CD4-positive, alpha-beta T cell treated with Interleukin-17A for 4 hours (primary cell): ENCODE results near the gene TGFBR3L.

Source experiments
- DNase-seq: peaks from one replicate; pipeline ENCODE4 v3.0.0-alpha.2; 2020; ENCODE audit warnings: mixed read lengths

Gene TGFBR3L

DNA sequence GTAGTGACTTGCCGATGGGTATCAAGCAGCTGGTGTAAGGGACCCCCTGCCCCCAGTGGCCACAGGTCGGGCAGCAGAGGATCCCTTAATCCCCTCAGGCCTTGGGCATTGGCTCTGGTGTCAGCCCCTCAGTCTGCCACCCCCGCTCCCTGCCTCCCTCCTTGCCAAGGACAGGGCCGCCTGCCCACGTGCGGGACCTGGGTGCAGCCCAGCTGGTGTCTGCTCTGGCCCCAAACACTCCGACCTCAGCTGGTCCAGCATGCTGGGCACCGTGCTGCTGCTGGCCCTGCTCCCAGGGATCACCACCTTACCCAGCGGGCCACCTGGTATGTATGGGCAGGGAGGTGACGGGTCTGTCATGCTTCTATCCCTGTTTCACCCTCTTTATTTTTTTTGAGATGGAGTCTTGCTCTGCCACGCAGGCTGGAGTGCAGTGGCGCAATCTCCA is at the start of gene TGFBR3L:
TSS of gene TGFBR3L (plus strand) at position 233 of the 448 bp plus-strand sequence.
- no peak for DNase-seq

DNA sequence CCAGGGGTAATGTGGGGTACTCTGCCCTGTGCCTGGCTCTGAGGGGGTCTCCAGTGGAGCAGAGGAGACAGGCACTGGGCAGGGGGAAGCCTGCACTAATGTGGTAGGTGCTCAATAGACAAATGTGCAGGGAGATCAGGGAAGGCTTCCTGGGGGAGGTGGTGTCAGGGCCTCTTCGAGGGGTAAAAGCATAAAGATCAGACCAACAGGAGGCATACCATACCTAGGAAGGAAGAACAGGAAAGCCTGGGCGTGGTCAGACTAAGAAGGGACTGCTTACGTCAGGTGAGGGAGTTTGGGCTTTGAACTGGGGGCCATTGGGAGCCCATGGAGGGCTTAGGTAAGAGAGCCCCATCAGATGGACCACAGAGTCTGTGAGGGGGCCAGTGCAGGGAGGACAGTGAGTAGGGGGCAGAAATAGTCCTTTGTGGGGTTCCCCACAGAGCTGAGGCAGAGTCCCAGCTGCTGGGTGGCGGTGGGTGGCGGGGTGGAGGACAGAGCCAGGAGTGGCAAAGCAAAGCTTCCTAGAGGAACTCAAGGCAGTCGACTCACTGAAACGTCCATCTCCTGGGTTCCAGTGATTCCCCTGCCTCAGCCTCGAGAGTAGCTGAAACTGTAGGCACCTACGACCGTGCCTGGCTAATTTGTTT is 49.2 kb upstream of the TGFBR3L start:
- peak; percentile 24 for DNase-seq

DNA sequence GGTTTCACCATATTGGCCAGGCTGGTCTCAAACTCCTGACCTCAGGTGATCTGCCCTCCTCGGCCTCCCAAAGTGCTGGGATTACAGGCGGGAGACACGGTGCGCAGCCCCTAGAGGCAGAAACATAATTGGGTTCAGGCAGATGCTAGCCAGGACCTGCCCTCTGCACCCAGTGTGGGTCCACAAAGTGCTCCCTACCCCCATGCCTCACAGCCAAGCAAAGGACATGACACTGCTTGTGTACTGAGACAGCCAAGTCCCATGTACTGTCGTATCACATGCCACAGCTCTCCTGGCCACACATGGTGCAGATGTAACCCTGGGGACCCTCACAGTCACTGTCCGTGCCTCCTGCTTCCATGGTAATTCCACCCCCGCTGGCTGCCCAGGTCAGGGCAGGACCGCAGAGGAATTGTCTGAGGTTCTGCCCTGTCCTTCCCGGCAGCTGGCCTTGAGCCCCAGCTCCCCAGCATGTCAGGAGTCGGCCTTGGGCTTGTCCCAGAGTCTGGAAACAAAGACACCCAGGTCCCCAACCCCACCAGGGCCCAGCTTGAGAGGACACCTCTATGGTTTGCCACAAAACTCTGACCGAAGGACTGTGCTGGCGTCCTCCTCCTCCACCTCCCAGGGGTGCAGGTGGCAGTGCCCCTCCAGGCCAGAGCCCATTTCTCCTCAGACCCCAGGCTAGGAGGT is 48.1 kb upstream of the TGFBR3L start:
- no peak for DNase-seq

DNA sequence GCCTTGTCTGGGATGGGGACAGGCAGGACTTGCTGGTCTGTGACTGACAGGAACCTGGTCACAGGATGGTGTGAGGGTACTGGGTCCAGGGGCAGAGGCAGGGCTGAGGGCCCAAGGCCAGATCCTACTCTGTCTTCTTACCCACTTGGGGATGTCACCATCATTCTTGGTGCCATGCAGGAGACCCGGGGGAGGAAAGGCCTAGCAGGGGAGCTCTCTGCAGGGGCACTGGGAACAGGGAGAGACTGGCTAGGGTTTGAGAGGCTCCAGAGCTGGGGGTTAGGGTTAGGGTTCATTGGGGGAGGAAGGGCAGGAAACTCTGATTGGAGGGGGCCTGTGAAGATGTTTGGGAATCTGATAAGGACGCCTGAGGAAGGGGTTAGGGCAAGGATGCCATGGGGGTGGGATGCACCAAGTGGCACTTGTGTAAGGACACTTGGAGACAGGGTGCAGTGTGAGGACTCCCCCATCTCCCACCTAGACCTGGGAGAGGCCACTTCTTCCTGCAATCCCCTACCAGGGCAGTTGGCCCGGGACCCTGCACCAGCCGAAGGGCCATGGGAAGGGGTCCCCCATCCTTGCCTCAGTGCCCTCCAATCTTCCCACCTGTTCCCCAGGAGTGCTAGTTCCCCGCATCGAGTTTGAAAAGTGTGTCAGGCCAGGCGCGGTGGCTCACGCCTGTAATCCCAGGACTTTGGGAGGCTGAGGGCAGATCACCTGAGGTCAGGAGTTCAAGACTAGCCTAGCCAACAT is 47.4 kb upstream of the TGFBR3L start:
- no peak for DNase-seq

DNA sequence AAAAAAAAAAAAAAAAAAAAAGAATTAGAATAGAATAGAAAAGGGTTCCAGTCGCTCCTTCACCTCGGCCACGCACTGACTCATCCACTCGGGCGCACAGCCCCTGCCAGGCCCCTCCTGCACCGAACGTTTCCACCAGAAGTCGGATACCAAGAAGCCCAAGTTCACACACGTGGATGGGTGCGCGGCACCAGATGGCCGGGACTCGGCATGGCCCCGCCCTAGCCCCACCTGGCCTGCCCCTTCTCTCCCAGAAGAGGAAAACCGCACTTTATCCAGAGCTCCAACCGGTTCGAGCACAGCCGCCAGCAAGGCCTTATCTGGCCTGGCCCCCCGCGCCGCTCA is 46.3 kb upstream of the TGFBR3L start:
- peak; percentile 46 for DNase-seq

DNA sequence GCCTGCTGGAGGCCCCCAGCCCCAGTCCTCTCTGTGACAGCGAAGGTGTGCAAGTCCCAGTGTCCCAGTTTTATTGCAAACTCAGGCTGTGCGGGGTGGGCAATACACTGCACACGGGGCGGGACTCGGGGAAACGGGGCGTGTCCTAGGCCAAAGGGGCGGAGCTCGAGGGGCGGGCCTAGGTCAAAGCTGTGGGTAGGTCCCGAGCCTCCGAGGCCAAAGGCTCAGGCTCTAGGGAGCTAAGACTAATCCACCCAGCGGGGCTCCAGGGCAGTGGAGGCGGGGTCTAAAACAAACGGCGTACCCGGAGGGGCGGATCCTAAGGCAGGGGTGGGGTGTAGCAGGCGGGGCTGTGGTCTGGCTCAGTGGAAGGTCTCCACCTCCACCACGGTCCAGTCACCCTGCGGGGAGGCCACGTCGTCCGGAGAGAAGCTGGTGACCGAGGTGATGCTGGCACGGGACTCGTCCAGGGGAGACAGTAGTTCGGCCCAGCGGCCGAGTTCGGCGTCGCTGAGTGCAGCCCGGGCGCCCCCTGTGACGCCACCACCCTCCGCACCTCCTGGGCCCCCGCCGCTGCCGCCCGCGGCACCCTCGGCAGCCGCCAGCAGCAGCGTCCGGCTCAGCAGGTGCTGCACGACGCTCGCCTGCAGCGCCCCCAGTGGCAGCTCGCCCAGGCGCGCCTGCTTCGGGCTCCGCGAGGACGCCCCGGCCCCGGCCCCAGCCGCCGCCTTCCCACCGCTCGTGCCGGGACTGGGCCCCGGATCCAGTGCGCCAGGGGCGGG is 45.8 kb upstream of the TGFBR3L start:
- DNase-seq, result peak; percentile 90

DNA sequence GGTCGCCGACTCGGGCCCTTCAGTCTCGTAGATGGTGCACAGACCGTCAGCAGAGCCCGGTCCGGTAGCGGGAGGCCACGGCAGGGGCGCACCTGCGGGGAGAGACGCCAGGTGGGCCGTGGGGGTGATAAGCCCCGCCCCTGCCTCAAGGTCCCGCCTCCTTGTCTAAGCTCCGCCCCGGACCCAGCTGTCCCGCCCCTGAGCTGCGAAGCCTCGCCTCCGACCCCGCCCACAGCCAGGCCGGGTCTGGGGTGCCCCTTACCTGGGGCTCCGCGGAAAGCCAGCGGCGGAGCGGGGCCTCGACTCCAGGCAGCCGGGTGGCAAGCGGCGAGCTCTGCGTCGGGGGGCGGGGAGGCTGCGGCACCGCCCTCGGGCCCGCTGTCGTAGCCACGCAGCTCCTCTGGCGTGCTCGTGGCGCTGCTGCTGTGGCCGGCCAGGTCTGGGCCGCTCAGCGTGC is 45.1 kb upstream of the TGFBR3L start:
- DNase-seq, result peak; percentile 80

DNA sequence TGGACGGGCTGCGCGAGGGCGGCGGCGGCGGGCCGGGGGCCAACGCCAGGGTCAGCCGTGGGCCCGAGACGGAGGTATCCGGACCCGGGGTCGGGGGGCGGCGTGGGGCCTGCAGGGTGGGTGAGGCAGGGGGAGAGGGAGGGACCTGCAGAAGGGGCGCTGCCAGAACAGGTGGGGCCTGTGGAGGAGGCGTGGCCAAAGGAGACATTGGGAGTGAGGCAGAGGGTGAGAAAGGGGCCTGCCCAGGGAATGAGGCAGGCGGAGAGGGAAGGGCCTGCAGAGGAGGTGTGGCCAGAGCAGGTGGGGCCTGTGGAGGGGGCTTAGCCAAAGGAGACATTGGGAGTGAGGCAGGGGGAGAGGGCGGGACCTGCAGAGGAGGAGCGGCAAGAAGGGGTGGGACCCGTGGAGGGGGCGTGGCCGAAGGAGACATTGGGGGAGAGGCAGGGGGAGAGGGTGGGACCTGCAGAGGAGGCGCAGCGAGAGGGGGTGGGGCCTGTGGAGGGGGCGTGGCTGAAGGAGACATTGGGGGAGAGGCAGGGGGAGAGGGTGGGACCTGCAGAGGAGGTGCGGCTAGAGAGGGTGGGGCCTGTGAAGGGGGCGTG is 44.6 kb upstream of the TGFBR3L start:
- peak; percentile 72 for DNase-seq

DNA sequence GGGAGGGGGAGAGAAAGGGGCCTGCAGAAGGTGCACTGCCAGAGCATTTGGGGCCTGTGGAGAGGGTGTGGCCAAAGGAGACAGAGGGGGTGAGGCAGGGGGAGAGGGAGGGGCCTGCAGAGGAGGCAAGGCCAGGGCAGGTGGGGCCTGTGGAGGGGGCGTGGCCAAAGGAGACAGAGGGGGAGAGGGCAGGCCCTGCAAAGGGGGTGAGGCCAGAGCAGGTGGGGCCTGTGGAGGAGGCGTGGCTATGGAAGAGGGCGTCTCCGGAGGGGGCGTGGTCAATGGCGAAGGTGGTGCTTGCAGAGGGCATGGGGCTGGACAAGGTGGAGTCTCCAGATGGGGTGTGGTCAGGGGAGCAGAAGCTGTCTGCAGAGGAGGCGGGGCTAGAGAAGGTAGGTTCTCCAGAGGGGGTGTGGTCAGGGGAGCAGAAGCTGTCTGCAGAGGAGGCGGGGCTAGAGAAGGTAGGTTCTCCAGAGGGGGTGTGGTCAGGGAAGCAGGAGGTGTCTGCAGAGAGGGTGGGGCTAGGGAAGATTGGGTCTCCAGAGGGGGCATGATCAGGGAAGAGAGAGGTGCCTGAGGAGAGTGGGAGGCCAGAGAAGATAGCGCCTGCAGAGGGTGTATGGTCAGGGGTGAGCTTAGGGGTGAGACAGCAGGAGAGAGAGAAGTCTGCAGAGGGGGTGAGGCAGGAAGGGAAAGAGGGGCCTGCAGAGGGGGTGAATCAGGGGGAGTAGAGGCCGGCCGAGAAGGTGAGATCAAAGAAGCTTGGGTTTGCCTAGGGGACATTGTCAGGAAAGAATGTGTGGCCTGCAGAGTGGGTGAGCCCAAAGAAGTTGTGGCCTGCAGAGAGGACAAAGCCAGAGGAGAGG is 43.8 kb upstream of the TGFBR3L start:
- DNase-seq, result peak; percentile 39

DNA sequence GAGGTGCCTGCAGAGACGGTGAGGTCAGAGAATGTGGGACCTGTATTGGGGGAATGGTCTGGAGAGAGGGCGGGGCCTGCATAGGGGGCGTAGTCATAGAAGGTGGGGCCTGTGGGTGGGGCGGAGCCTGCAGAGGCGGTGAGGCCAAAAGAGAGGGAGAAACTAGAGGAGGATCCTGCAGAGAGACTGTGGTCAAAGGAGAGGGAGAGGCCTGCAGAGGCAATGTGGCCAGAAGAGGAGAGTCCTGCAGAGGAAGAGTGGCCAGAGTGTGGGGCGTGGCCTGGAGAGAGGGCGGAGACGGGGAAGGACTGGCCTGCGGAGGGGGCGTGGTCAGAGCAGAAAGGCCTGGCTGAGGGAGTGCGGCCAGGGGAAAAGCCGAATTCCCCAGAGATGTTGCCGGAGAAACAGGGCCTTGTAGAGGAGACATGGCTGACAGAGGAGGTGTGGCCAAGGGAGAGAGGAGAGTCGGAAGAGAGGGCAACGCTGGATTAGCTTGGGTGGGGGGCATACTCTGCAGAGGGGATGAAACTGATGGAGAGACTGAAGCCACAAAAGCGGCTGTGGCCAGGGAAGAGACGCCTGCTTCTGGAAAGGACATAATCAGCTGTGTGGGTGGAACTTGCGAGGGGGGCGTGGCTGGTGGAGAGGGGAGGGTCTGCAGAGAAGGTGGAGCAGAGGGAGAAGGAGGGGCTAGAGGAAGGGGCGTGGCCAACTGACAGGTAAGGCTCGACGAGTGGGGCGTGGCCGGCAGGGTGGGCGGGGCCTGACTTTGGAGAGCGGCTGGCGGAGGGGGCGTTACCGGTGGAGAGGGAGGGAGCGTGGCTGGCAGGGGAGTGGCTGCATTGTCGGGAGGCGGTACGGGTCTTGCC is 43.0 kb upstream of the TGFBR3L start:
- DNase-seq, result peak; percentile 78

DNA sequence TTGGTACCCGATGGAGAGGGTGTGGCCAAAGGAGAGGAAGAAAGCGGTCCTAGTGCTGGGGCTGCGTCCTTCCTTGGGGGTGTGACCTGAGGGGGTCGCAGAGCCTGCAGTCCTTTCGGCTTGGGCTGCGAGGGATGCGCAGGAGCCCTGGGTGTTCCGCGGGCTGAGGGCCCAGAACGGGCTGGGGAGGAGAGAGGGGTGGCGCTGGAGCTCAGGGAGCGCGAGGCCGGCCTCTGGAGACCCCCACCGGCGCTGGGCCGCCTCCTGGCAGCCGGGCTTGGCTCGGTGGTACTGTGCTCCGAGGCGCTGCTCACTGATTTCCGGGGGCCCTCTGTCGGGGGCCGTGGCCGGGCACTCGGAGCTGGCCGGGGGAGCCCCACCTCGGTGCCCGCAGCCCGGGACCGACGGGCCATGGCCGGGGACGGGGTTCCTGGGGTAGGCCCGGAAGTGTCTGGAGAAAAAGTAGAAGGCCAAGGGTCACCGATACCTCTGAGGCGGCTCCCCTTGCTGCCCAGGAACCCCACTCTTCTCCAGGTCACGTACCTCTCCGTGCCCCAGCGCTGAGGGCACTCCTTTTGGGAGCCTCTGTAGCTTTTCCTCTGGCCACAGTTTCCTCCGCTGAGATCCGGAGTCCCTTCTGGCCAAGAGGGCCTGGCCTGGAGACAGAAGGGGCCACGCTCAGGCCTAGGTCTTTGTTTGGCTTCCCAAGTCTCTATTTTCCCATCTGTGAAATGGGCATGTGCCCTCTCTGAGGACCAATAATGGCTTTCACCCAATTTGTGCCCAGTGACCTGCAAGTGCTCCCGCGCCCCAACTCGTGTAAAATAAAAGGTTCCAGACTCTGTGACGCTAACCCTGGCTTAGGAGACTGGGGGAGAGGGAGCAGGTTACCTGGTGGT is 42.1 kb upstream of the TGFBR3L start:
- DNase-seq, result no peak

DNA sequence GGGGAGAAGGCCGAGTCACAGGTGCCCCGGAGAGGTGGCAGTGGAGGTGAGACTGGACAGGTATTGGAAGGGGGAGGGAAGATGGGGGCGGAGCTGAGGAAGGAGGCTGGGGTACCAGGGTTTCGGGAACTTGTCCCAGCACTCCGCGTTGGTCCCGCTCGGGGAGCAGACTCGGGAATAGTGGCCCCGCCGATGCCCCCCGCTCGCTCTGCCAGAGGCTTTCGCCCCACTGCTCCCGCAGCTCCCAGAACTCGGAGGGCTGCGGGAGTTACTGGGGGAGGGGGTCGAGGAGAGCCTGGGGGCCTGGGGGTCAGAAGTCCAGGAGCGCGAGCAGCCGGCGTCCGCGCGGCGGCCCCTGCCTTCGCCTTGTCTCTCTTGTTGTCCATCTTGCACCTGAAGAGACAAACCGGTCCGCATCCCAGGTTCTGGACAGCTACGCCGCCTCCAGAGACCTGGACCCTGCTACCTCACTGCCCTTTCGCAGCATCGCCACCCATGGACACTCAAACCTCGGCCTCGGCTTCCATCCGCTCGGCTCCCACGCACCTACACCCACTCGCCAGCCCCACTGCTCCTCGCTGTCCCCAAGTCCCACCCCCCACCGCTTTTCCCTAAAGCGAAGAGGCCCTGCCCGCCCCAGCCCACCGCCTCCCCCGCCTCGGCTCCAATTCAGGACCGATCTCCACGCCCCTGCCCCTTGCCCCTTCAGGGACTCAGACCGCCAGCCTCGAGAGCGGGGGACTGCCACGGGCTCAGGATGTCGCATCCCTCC is 41.1 kb upstream of the TGFBR3L start:
- DNase-seq, result no peak

DNA sequence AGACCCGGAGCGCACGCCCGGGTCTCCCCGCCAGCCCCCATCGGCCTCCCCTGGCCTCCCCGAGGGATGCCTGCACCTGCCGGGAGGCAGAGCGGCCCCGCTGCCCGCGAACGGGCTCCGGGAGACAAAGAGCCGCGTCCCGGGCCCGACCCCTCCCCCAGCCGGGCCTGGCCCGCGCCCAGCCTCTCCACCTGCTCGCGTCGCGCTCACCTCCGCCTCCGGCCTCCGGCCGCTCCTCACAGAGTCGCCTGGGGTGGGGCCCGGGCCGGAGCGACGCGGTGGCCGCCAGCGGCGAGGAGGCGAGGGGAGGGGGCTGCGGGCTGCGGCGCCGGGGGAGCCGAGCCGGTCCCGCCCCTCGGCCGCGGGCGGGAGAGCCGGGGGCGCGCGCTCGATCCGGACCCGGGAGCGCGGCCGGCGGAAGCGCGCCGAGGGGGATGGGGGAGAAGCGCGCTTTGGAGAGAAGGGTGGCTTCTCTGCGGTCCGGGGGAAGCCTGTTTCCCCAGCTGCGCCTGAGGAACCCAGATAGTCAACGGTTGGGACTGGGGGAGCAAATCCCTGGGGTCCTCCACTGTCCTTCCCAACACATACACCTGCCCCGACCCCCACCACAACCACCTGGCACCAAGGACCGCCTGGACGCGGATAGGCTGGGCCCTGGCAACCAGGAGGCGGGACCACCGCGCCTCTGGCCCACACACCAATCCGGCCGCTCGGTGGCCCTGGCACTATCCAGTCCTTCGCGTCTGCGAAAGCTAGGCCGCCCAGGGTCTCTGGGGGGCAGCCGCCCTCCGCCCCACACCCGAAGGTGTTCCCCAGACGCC is 40.3 kb upstream of the TGFBR3L start, which contains the start of gene PRR36:
TSS of gene PRR36 (minus strand) at position 315 of the 821 bp plus-strand sequence. CDS start 701 bp downstream, outside the sequence.
- DNase-seq, result peak; percentile 33

DNA sequence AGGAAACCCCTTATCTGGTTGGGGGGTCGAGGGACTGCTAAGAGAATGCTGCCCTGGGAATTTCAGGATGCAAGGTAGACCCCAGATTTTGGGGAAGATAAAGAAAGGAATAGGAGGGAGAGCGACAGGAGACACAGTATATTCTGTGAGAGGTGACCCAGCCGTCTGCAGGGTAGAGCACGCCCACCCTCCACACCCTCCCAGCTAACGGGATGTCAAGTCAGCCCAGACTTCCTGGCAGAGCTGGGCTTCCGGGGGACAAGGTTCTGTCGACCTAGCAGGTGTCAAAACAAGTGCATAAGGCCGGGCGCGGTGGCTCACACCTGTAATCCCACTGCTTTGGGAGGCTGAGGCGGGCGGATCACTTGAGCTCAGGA is 39.7 kb upstream of the TGFBR3L start:
- DNase-seq, result peak; percentile 25

DNA sequence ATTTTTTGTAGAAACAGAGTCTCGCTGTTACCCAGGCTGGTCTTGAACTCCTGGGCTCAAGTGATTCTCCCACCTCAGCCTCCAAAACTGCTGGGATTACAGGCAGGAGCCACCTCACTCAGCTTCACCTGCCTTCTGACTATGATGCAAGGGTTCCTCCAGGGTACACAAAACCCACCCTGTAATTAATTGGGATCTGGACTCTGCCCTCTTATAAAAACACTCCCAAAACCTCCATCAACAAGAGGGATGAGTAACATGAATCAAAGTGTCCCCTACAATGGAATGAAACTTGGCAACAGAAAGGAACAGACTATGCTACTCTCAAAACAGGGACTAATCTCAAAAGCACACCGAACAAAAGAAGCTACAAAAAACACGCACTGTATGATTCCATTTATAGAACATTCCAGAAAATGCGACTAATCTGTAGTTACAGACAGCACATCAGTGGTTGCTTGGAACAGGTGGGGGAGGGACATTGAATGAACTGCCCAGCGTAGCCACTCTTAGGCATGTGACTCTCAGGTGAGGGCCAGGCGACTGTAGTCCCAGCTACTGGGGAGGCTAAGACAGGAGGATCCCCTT is 37.3 kb upstream of the TGFBR3L start:
- DNase-seq, result no peak

DNA sequence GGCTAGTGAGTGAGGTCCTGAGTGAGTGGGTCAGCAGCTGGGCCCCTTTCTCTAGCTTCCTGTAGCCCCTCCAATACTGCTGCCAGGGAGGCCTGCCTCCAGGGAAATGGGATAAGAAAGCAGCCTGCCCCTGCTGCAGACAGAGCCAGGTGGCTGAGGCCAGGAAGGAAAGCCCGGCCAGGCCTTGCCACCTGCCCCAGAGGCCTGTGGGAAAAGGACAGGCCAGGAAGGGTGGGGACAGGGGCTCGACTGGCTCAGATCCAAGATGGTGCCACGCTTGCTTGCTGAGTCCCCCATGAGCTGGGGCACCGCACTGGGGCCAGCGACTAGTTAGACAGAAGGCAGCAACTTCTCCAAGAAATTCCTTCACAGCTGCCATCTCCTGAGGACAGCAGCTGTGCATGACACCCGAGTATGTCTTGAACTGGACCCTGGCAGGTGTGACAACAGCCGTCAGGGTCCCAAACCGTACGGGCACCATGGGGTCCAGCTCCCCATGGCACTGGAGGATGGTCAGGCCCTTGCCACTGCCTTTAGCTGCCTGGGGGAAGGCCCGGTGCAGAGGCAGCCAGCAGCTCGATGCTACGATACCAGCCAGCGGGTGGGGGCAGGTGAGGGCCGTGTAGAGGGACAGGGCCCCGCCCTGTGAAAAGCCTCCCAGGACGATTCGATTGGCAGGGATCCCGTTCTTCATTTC is 35.4 kb upstream of the TGFBR3L start:
- no peak for DNase-seq

DNA sequence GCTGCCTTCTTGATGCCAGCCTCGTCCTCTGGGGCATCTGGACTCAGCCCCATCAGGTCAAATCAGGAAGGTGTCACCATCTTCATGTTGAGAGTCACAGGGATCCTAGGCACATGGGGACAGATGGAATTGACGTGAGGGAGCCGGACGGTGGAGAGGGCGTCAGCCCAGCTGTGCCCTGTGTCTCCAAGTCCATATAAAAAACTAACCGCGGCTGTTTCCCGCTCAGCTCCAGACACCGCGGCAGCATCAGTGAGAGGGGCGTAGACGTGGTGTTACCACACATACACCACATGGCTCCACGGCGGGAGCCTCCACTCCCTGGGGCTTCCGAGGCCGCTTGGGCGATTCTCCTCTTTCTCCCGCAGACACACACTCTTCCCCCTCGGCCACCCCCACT is 34.8 kb upstream of the TGFBR3L start:
- DNase-seq, result no peak
